Activated T-cell treated with anti-CD3 and anti-CD28 coated beads, Interleukin-2, amount 50 U/mL, for 4 hours (primary cell): ENCODE results near the gene LGR4. TPM values are rescaled to one million over a fixed set of nuclear protein-coding genes. Genes with fewer than 3 reads are reported as not detected.
A peak's percentile ranks its signal among the peaks of the same experiment; 100 is the strongest.

ENCODE experiments used
- ATAC-seq, 2 donors: fragments of 200-7000 bp; cut with Tn5 transposase; one replicate each; pipeline ENCODE4 v1.10.0; 2021
- DNase-seq: peaks from one replicate; pipeline ENCODE4 v3.0.0-alpha.2; 2020
- H3K27me3 Mint-ChIP-seq: one replicate; pipeline ENCODE4 v1.8.0; 2021; ENCODE audit warnings: low read depth, mixed read lengths
- H3K36me3 Mint-ChIP-seq: one replicate; pipeline ENCODE4 v1.8.0; 2022; ENCODE audit warnings: mixed read lengths; ENCODE audit not compliant: insufficient read depth
- H3K4me1 Mint-ChIP-seq: one replicate; pipeline ENCODE4 v1.8.0; 2021; ENCODE audit warnings: low read depth, mixed read lengths
- H3K4me3 Mint-ChIP-seq: one replicate; pipeline ENCODE4 v1.8.0; 2021; ENCODE audit warnings: mild to moderate bottlenecking, moderate library complexity, mixed read lengths
- H3K9me3 Mint-ChIP-seq: one replicate; pipeline ENCODE4 v1.8.0; 2021; ENCODE audit warnings: mixed read lengths
- total RNA-seq, 3 donors: library from RNA; stranded (reverse); gene quantifications; one replicate each; pipeline ENCODE4 v1.2.1, GENCODE V29; 2021

Gene LGR4
- total RNA-seq, 3 donors from 2014 or later: 0.21 to 0.61 (median 0.57) TPM

DNA sequence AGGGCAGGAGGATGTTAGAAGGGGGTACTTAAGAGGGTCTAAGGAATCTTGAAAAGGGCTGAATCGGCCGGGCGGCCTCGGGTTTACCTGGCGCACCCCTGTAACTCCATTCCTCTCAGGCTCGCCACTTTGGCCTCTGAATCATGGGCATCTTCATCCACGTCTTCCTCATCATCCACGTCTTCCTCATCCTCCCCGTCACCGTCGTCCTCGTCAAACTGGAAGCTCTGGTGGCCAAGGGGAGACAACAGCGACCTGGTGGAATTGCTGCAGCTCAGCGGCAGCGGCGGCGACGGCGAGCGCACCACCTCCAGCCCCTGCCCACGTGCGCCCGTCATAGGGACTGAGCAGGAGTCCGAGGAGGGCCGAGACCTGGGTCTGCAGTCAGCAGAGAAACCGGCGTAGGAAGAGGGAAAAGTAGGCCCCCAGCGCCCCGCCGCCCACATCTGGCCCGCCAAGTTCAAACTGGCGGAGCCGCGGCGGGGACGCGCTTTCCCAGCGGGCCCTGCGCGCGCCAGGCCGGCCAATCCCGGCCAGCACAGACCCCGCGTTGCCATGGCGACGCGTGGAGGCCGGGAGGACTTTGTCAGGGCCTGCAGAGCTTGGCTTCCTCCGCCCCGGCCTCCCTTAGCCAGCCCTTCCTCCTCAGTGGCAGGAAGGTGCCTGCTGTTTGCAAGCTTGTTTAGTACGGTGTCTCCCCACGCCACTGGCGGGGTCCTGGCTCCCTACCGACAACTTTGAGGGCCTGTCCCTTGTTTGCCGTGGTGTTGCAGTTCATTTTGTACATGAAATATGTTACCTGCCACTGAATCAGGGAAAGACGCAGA lies 109.6 kb downstream of the LGR4 start, which contains the start of gene CCDC34:
TSS of gene CCDC34 (minus strand) at position 467 of the 827 bp plus-strand sequence. CDS start at position 446, 21 bp downstream.
- H3K9me3 Mint-ChIP-seq: no peaks in the 10 kb centered on the region
- ATAC-seq (peak; percentile 98 to 99), DNase-seq (peak; percentile 78)
- H3K4me1 Mint-ChIP-seq: peaks cover 24% of the 10 kb centered on the region
- H3K4me3 Mint-ChIP-seq: peak within 1 kb of the TSS; percentile 91
- no peaks in the 10 kb centered on the region for H3K36me3 Mint-ChIP-seq
- H3K27me3 Mint-ChIP-seq: no peaks in the 10 kb centered on the region

DNA sequence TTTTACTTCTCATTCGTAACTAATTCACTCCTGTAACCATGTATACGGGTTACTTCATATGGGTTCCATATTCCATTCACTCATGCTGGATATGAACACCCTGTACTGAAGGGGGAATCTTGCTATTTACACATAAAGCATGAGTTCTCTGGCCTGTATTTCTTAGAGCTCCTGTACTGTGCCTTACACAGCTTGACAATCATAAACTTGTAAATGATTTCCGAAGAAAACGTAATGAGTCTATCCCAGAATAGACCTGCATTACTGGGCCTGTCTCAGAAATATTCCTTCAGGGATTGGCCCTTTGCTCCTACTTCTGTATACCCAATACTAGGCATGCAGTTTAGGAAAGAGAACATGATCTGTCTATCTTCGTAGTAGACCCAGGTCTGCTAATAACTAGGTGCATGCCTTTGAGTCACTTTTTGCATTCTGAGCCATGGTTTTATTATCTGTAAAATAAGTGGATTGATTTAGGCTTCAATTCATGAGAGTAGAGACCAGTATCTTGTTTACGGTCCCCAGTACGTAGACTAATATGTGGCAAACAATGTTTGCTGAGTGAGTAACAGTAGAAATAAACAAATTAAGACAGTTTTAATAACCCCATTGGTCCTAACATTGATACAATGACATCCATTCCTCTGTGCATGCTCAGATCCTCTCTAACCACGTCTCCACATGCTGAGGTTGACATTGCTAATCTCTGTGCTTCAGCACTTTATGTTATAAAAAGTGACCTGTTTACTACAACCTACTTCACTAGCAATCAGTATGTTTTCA lies 110.8 kb downstream of the LGR4 start:
- H3K27me3 Mint-ChIP-seq: no peaks in the 10 kb centered on the region
- peak overlapping the region; percentile 91 for H3K4me3 Mint-ChIP-seq
- peaks cover 24% of the 10 kb centered on the region for H3K4me1 Mint-ChIP-seq
- ATAC-seq: no peak
- no peaks in the 10 kb centered on the region for H3K9me3 Mint-ChIP-seq
- no peaks in the 10 kb centered on the region for H3K36me3 Mint-ChIP-seq
- DNase-seq: no peak

- no peak for DNase-seq
- Mint-ChIP-seq H3K4me1 (peaks cover 17% of the 10 kb centered on the region), H3K4me3 (no peak overlapping the region), H3K27me3 (no peaks in the 10 kb centered on the region), H3K36me3 (no peaks in the 10 kb centered on the region), H3K9me3 (no peaks in the 10 kb centered on the region)
- ATAC-seq: no peak
Measured at GRCh38 chr11:27358296-27358695, 114.3 kb downstream of the LGR4 start.

GRCh38 chr11:27357250-27357649 lies 115.3 kb downstream of the LGR4 start:
- DNase-seq: no peak

DNA sequence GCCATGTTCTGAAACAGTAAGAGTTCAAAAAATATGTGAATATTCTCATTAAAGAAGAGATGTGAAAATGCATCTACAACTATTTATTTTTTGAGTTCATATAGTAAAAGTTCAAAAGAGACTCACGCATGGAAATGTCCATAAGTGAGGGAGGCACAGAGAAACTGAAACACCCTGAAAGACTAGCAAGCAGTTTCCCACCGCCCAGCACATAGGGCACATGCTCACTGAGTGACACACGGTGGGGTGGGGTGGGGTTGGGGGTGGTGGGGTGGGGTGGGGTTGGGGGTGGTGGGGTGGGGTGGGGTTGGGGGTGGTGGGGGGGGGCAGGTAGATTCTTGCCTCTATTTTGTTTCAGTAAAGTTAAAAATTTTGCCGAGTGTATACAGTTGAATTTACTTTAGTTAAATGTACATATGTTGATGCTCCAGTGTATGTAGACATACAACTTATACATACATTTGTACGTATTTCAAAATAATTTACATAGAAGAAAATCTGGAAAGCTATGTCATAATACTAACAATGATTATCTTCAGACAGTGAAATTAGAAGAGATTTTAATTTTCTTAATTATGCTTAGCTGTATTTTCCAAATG lies 115.9 kb downstream of the LGR4 start:
- no peaks in the 10 kb centered on the region for H3K27me3 Mint-ChIP-seq
- ATAC-seq (no peak), DNase-seq (no peak)
- H3K36me3 Mint-ChIP-seq: no peaks in the 10 kb centered on the region
- no peaks in the 10 kb centered on the region for H3K9me3 Mint-ChIP-seq
- H3K4me1 Mint-ChIP-seq: peaks cover 3% of the 10 kb centered on the region
- no peak overlapping the region for H3K4me3 Mint-ChIP-seq

More at GRCh38 chr11:27357250-27357649, 115.3 kb downstream of the LGR4 start:
- peaks cover 8% of the 10 kb centered on the region for H3K4me1 Mint-ChIP-seq
- H3K9me3 Mint-ChIP-seq: no peaks in the 10 kb centered on the region
- no peak for ATAC-seq
- no peaks in the 10 kb centered on the region for H3K36me3 Mint-ChIP-seq
- H3K4me3 Mint-ChIP-seq: no peak overlapping the region
- H3K27me3 Mint-ChIP-seq: no peaks in the 10 kb centered on the region

DNA sequence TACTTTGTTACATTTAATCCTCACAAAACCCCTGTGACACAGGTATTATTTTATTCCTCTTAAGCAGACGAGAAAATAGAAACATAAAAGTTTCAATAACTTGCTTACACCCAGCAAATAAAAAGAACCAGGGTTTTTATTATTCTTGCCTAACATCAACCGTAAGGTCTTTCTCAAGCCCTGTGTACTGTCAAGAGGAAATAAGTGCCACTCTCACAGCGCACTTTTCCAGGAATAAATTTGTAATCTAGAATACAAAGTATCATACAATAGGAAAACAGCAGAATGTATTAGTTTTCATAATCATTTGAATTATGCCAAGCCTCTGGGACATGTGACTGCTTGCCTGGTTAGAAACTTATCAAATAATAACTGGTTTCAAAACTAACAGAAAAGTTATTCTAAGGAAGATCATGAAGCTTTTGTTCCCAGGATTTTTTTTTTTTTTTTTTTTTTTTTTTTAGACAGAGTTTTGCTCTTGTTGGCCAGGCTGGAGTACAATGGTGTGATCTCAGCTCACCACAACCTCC lies 117.0 kb downstream of the LGR4 start:
- Mint-ChIP-seq H3K4me1 (no peaks in the 10 kb centered on the region), H3K36me3 (no peaks in the 10 kb centered on the region), H3K9me3 (no peaks in the 10 kb centered on the region), H3K4me3 (no peak overlapping the region), H3K27me3 (no peaks in the 10 kb centered on the region)
- DNase-seq: no peak
- ATAC-seq: no peak

GRCh38 chr11:27354359-27354965 lies 118.1 kb downstream of the LGR4 start:
- no peaks in the 10 kb centered on the region for H3K27me3 Mint-ChIP-seq
- no peak overlapping the region for H3K4me3 Mint-ChIP-seq
- no peak for DNase-seq
- H3K9me3 Mint-ChIP-seq: no peaks in the 10 kb centered on the region
- H3K36me3 Mint-ChIP-seq: peaks cover 5% of the 10 kb centered on the region
- ATAC-seq: no peak
- H3K4me1 Mint-ChIP-seq: no peaks in the 10 kb centered on the region

DNA sequence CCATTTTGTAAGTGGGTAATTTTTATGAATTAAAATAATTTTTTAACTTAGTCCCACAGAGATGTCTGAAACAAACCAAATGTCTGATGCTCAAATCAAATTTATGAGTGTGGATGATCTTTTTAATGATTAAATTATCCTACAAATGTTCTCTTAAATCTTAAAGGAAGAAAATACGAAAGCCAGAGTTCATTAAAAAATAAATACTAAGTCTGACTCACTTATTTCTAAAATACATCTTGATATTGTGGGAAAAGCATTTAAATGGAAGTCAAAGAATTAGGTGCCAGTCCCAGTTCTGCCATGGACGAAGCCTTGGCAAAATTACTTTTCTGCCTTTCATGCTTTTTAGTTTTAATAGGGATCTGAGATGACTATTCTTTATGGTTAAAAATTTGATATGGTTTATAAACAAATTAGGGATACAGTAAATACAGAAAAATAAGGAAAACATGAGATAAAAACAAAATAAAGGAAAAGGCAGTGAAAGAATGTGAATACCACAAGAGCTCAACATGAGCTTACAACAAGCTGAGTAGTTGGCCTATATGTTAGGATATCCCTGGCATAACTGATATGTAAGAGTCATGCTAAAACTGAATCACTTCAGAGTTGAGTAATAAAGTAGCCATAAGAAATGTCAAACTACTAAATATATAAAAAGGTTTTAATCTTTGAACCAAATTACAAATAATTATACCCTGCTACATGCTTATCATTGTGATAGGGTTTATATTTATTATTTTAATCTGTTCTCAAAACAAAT lies 118.8 kb downstream of the LGR4 start:
- H3K9me3 Mint-ChIP-seq: no peaks in the 10 kb centered on the region
- H3K4me3 Mint-ChIP-seq: no peak overlapping the region
- H3K4me1 Mint-ChIP-seq: no peaks in the 10 kb centered on the region
- peaks cover 5% of the 10 kb centered on the region for H3K36me3 Mint-ChIP-seq
- DNase-seq (no peak), ATAC-seq (no peak)
- no peaks in the 10 kb centered on the region for H3K27me3 Mint-ChIP-seq

DNA sequence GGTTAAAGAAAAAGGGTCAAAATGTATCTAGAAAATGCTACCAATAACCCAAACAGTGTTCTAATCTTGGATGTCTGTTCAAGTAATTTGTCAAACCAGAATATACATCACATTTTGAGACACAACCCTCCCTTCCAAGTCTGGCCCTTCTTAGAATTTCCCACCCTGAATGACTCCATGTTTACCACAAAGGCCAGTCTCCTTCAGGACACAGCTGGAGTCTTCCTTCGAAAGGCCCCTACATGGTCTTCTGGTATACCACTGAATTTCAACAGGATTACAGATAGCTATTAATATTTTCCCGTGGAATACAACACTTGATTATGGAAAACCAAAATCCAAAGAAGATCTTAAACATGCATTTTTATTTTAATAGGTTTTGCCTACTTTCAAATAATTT lies 119.8 kb downstream of the LGR4 start:
- DNase-seq: no peak
- no peaks in the 10 kb centered on the region for H3K9me3 Mint-ChIP-seq
- peaks cover 9% of the 10 kb centered on the region for H3K36me3 Mint-ChIP-seq
- H3K4me3 Mint-ChIP-seq: no peak overlapping the region
- no peaks in the 10 kb centered on the region for H3K4me1 Mint-ChIP-seq
- ATAC-seq: no peak
- H3K27me3 Mint-ChIP-seq: no peaks in the 10 kb centered on the region

DNA sequence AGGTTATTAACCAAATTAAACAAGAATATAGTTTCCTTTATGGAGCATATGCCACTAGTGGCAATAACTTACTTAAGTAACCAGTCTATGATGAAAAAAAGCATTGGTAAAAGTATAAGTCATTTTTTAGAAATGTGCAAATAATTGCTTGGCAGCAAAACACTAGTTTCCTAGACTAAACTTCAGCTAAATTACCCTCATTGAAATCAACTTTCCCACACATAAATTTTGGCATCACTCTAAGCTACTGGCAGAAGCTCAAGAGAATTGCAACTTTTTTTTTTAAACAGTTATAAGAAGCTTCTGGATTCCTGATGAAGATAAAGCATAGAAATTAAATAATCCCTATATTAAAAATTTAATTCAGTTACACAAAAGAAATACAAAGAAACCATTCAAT lies 122.1 kb downstream of the LGR4 start:
- no peaks in the 10 kb centered on the region for H3K9me3 Mint-ChIP-seq
- DNase-seq (no peak), ATAC-seq (no peak)
- no peaks in the 10 kb centered on the region for H3K27me3 Mint-ChIP-seq
- H3K4me1 Mint-ChIP-seq: no peaks in the 10 kb centered on the region
- no peak overlapping the region for H3K4me3 Mint-ChIP-seq
- H3K36me3 Mint-ChIP-seq: peaks cover 15% of the 10 kb centered on the region

- H3K4me3 Mint-ChIP-seq: no peak overlapping the region
- H3K36me3 Mint-ChIP-seq: peaks cover 15% of the 10 kb centered on the region
- no peaks in the 10 kb centered on the region for H3K9me3 Mint-ChIP-seq
- no peaks in the 10 kb centered on the region for H3K4me1 Mint-ChIP-seq
- DNase-seq (no peak), ATAC-seq (no peak)
- no peaks in the 10 kb centered on the region for H3K27me3 Mint-ChIP-seq
Measured at GRCh38 chr11:27349919-27350318, 122.7 kb downstream of the LGR4 start.

GRCh38 chr11:27348340-27348873 lies 124.2 kb downstream of the LGR4 start:
- H3K36me3 Mint-ChIP-seq: peaks cover 15% of the 10 kb centered on the region
- no peak overlapping the region for H3K4me3 Mint-ChIP-seq
- no peaks in the 10 kb centered on the region for H3K4me1 Mint-ChIP-seq
- no peaks in the 10 kb centered on the region for H3K27me3 Mint-ChIP-seq
- DNase-seq (no peak), ATAC-seq (no peak)
- no peaks in the 10 kb centered on the region for H3K9me3 Mint-ChIP-seq
